ENCODE results near the gene EPB41L2. TPM values are rescaled to one million over a fixed set of nuclear protein-coding genes. Genes with fewer than 3 reads are reported as not detected.

Gene EPB41L2
- total and polyA plus RNA-seq, 4 experiments from 2014 or later: 3.3 to 24.3 (median 12.7) TPM

DNA sequence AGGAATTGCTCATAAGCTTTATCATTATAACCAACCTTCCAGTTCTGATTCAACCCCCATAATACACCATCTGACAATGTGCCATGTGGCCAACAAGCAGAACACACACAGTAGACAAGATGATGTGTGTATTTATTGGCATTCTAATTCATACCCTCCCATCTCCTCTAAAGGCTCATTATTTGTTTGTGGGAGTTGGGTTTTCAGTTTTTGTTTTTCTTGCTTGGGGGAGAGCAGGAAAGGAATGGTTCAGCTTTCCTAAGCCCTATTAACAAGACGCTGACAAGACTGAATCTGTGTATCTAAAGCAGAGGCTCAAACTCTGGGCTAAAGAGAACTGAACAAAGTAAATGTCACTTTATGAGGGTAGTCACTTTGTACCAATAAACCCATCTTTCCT, 36.8 kb downstream of the EPB41L2 start:
- Mint-ChIP-seq H3K4me3 (no peak overlapping the region), H3K27ac (no peak overlapping the region), H3K4me1 (no peaks in the 10 kb centered on the region), H3K27me3 (no peaks in the 10 kb centered on the region), H3K36me3 (no peaks in the 10 kb centered on the region), H3K9me3 (peaks cover 0 to 2% (median 0%) of the 10 kb centered on the region in 8 donors)
- Histone ChIP-seq H3K4me1 (ENCODE audit: insufficient read depth, low read length) (no peaks in the 10 kb centered on the region), H3K9me3 (ENCODE audit: control insufficient read depth in 1 of 2, low read length in 2 of 2) (no peaks in the 10 kb centered on the region), H3K27me3 (ENCODE audit: insufficient read depth, low read length) (no peaks in the 10 kb centered on the region), H3K4me3 (ENCODE audit: low read length in 2 of 2) (no peak overlapping the region), H3K27ac (ENCODE audit: low read depth, low read length) (no peak overlapping the region), H3K36me3 (ENCODE audit: insufficient read depth, low read length) (no peaks in the 10 kb centered on the region)
- no peak for DNase-seq
- CTCF ChIA-PET (ENCODE audit: partially characterized antibody): no interaction called here
- intact Hi-C loops (cut with micrococcal nuclease): no loop called here
- POLR2A ChIA-PET (ENCODE audit: partially characterized antibody): no interaction called here

DNA sequence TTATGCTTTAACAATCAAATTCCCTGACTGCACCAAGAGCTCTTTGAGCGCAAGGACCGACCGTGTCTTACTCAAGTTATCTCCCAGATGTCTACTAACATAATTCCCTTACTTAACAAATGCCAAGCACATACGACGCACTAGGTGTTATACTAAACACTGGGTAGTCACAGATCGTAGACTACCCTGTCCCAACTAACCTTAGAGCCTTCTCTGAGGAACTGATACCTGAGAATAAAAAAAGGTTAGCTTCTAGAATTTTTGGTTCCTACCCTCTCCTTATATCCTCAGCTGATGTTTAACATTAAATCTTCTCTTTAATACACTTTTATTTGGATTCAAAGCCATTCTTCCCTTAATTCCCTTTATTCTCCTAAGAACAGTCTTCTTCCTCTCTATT, 38.5 kb downstream of the EPB41L2 start:
- H3K27ac ChIP-seq (ENCODE audit: low read depth, low read length): no peak overlapping the region
- Mint-ChIP-seq H3K27me3 (no peaks in the 10 kb centered on the region), H3K9me3 (peaks cover 0 to 2% (median 0%) of the 10 kb centered on the region in 8 donors), H3K27ac (peak overlapping the region in 1 of 7 donors; percentile 6), H3K4me1 (no peaks in the 10 kb centered on the region), H3K36me3 (no peaks in the 10 kb centered on the region), H3K4me3 (no peak overlapping the region)
- intact Hi-C loops (cut with micrococcal nuclease): no loop called here
- H3K36me3 ChIP-seq (ENCODE audit: insufficient read depth, low read length): no peaks in the 10 kb centered on the region
- POLR2A ChIA-PET (ENCODE audit: partially characterized antibody): no interaction called here
- CTCF ChIA-PET (ENCODE audit: partially characterized antibody): no interaction called here
- no peaks in the 10 kb centered on the region for H3K4me1 ChIP-seq (ENCODE audit: insufficient read depth, low read length)
- H3K4me3 ChIP-seq (ENCODE audit: low read length in 2 of 2): no peak overlapping the region
- H3K9me3 ChIP-seq (ENCODE audit: control insufficient read depth in 1 of 2, low read length in 2 of 2): no peaks in the 10 kb centered on the region
- H3K27me3 ChIP-seq (ENCODE audit: insufficient read depth, low read length): no peaks in the 10 kb centered on the region
- no peak for DNase-seq

DNA sequence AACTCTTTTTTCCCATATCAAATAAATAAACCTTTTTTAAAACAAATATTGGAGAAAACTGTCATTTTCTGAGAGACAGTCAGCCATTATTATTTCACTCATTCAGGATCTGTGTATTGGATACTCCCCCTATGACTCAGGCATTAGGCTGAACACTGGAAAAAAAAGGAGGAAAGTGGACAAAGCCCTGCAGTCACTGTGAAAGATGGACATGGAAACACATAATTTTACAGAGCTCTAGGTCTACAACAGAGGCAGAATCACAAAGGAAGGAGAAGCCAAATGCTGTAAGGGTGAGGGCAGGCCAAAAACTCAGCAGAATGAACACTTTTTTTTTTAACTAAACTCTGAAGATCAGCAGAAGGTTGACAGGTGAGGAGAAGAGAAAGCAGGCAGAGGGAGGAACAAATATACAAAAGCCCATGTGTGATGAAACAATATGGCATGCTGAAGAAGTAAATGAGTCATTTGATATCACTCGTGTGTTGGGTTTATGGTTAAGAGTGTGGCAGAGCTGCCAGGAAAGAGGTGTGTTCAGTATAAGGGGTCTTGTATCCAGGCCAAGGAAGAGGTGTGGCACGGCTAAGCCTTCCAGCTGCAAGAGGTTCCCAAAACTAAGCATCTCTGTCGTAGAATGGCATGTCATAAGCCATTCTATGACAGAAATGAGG, 39.1 kb downstream of the EPB41L2 start:
- no peaks in the 10 kb centered on the region for H3K4me1 Mint-ChIP-seq
- H3K27me3 Mint-ChIP-seq: no peaks in the 10 kb centered on the region

DNA sequence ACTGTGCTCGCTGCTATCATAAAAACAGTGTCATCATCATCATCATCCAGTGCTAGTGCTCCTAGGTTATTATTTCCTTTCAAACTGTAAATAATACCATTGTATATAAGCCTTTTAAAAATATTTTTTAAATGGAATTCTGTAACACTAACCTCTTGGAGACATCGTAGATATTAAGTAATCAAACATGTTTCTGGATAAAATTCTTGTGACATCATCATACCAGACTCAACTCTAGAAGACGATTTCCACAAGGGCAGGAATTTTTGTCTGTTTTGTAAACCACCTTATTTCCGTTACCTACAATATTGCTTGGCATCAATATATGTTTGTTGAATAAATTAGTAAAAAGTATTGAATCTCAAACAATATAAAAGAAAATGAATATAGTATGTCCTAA, 40.4 kb downstream of the EPB41L2 start:
- ChIA-PET POLR2A (ENCODE audit: partially characterized antibody) (no interaction called here), CTCF (ENCODE audit: partially characterized antibody) (no interaction called here)
- no peaks in the 10 kb centered on the region for H3K4me1 Mint-ChIP-seq
- no peak overlapping the region for H3K27ac Mint-ChIP-seq
- DNase-seq: no peak
- Histone ChIP-seq H3K4me3 (ENCODE audit: low read length in 2 of 2) (no peak overlapping the region), H3K27ac (ENCODE audit: low read depth, low read length) (no peak overlapping the region), H3K4me1 (ENCODE audit: insufficient read depth, low read length) (no peaks in the 10 kb centered on the region), H3K36me3 (ENCODE audit: insufficient read depth, low read length) (no peaks in the 10 kb centered on the region), H3K9me3 (ENCODE audit: control insufficient read depth in 1 of 2, low read length in 2 of 2) (no peaks in the 10 kb centered on the region), H3K27me3 (ENCODE audit: insufficient read depth, low read length) (no peaks in the 10 kb centered on the region)
- no peaks in the 10 kb centered on the region for H3K36me3 Mint-ChIP-seq
- H3K27me3 Mint-ChIP-seq: no peaks in the 10 kb centered on the region
- intact Hi-C loops (cut with micrococcal nuclease): no loop called here
- no peak overlapping the region for H3K4me3 Mint-ChIP-seq
- peaks cover 0 to 2% (median 0%) of the 10 kb centered on the region in 8 donors for H3K9me3 Mint-ChIP-seq

More for the DNA sequence above, 39.1 kb downstream of the EPB41L2 start:
- no peaks in the 10 kb centered on the region for H3K4me1 ChIP-seq (ENCODE audit: insufficient read depth, low read length)
- DNase-seq: no peak
- H3K9me3 ChIP-seq (ENCODE audit: control insufficient read depth in 1 of 2, low read length in 2 of 2): no peaks in the 10 kb centered on the region
- intact Hi-C loops (cut with micrococcal nuclease): no loop called here
- H3K9me3 Mint-ChIP-seq: peaks cover 0 to 2% (median 0%) of the 10 kb centered on the region in 8 donors
- no peaks in the 10 kb centered on the region for H3K27me3 ChIP-seq (ENCODE audit: insufficient read depth, low read length)
- H3K27ac Mint-ChIP-seq: no peak overlapping the region
- H3K4me3 ChIP-seq (ENCODE audit: low read length in 2 of 2): no peak overlapping the region
- no peak overlapping the region for H3K4me3 Mint-ChIP-seq
- H3K36me3 Mint-ChIP-seq: no peaks in the 10 kb centered on the region
- H3K27ac ChIP-seq (ENCODE audit: low read depth, low read length): no peak overlapping the region
- ChIA-PET CTCF (ENCODE audit: partially characterized antibody) (no interaction called here), POLR2A (ENCODE audit: partially characterized antibody) (interaction anchor here (0.7 kb wide), 1 partner anchor 226 kb away, joined by 4 read pairs; no protein-coding TSS in a partner anchor)
- no peaks in the 10 kb centered on the region for H3K36me3 ChIP-seq (ENCODE audit: insufficient read depth, low read length)

DNA sequence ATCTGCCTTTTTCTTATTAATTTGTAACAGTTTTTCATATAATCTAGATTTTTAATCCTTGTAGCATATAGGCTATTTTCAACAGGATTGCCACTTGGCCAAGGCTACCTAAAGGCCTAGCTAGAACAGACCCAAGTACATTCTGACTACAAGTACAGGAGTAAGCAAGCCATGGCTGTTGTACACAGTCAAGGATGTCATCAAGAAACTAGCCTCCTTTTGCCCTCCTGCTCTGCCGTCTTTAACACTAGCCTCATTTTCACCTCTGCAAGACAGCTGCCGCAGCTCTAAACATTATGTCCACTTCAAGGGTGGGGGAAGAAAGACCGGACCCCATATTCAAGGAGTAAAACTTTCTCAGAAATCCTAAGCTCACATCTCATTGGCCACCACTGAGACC, 45.1 kb downstream of the EPB41L2 start:
- Histone ChIP-seq H3K4me1 (ENCODE audit: insufficient read depth, low read length) (no peaks in the 10 kb centered on the region), H3K27ac (ENCODE audit: low read depth, low read length) (no peak overlapping the region), H3K9me3 (ENCODE audit: control insufficient read depth in 1 of 2, low read length in 2 of 2) (no peaks in the 10 kb centered on the region), H3K4me3 (ENCODE audit: low read length in 2 of 2) (no peak overlapping the region), H3K36me3 (ENCODE audit: insufficient read depth, low read length) (no peaks in the 10 kb centered on the region), H3K27me3 (ENCODE audit: insufficient read depth, low read length) (no peaks in the 10 kb centered on the region)
- Mint-ChIP-seq H3K27ac (no peak overlapping the region), H3K36me3 (no peaks in the 10 kb centered on the region), H3K27me3 (no peaks in the 10 kb centered on the region), H3K9me3 (no peaks in the 10 kb centered on the region), H3K4me1 (peaks cover 0 to 3% (median 0%) of the 10 kb centered on the region in 4 donors), H3K4me3 (no peak overlapping the region)
- ChIA-PET CTCF (ENCODE audit: partially characterized antibody) (no interaction called here), POLR2A (ENCODE audit: partially characterized antibody) (no interaction called here)
- intact Hi-C loops (cut with micrococcal nuclease): no loop called here
- no peak for DNase-seq

DNA sequence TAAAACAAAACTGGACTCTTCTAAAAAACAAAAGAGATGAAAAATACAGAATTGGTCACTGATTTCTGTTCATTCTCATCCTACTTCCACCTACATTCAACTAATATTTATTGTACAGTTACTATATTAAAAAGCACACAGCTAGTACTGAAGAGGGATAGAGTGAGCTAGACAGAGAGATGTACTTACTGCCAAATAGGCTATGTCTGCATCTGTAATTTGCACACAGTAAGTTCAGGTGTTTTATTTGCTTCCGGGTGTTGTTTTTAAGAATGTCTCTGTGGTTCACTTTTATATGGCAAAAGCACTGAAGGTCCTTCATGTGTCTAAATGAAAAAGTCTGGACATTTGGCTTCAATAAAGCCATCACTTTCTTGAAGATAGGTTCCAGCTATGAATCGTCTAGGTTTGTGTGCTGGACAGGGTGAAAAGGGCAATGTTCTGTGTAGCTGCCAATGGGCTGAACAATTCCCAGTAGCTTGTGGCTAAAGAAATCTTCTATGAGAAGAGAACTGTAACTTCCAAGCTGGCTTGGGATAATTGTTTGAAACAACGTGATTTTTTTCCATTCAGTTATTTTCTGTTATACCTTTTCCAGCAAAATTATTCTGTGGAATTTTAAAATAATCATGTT, 47.3 kb downstream of the EPB41L2 start:
- intact Hi-C loops (cut with micrococcal nuclease): no loop called here
- no peak for DNase-seq
- no peak overlapping the region for H3K4me3 ChIP-seq (ENCODE audit: low read length in 2 of 2)
- Mint-ChIP-seq H3K4me1 (peaks cover 0 to 3% (median 0%) of the 10 kb centered on the region in 4 donors), H3K27ac (no peak overlapping the region), H3K27me3 (no peaks in the 10 kb centered on the region), H3K36me3 (peaks cover 0 to 8% of the 10 kb centered on the region in 2 donors), H3K9me3 (peaks cover 0 to 4% (median 1%) of the 10 kb centered on the region in 8 donors), H3K4me3 (no peak overlapping the region)
- ChIA-PET CTCF (ENCODE audit: partially characterized antibody) (interaction anchor here (0.6 kb wide), 1 partner anchor 35 kb away, joined by 3 read pairs; no protein-coding TSS in a partner anchor), POLR2A (ENCODE audit: partially characterized antibody) (no interaction called here)
- no peaks in the 10 kb centered on the region for H3K4me1 ChIP-seq (ENCODE audit: insufficient read depth, low read length)
- no peak overlapping the region for H3K27ac ChIP-seq (ENCODE audit: low read depth, low read length)
- no peaks in the 10 kb centered on the region for H3K27me3 ChIP-seq (ENCODE audit: insufficient read depth, low read length)
- H3K36me3 ChIP-seq (ENCODE audit: insufficient read depth, low read length): no peaks in the 10 kb centered on the region
- H3K9me3 ChIP-seq (ENCODE audit: control insufficient read depth in 1 of 2, low read length in 2 of 2): no peaks in the 10 kb centered on the region

DNA sequence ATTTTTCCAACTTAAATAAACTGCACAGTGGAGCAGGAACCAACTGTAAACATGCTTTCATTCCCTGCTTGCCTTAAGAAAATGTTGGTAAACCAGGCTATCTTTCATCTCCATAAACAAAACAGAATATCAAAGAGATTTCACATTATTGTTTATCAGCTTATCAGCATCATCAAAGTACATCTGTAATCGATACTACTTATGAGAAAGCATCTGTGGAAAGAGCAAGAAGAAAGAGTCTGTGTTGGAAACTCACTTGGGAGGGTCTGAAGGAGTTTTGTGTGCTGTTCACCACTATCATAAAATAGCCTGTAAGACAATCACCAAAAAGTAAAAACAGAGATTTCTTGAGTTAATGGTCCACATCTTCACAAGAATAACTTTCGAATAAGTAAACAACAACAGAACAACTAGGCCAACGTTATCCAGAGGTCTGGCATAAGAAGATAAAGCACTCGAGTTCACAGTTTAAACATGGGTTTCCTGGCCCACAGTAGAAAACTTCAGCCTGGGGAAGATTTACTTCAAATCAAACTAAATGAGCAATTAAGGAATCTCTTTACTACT, 47.9 kb downstream of the EPB41L2 start:
- Mint-ChIP-seq H3K4me1 (peaks cover 0 to 3% (median 0%) of the 10 kb centered on the region in 4 donors), H3K27ac (no peak overlapping the region), H3K9me3 (peaks cover 0 to 7% (median 2%) of the 10 kb centered on the region in 8 donors), H3K4me3 (no peak overlapping the region), H3K36me3 (peaks cover 0 to 9% of the 10 kb centered on the region in 2 donors), H3K27me3 (no peaks in the 10 kb centered on the region)
- Histone ChIP-seq H3K36me3 (ENCODE audit: insufficient read depth, low read length) (no peaks in the 10 kb centered on the region), H3K27ac (ENCODE audit: low read depth, low read length) (no peak overlapping the region), H3K9me3 (ENCODE audit: control insufficient read depth in 1 of 2, low read length in 2 of 2) (no peaks in the 10 kb centered on the region), H3K27me3 (ENCODE audit: insufficient read depth, low read length) (no peaks in the 10 kb centered on the region), H3K4me3 (ENCODE audit: low read length in 2 of 2) (no peak overlapping the region), H3K4me1 (ENCODE audit: insufficient read depth, low read length) (no peaks in the 10 kb centered on the region)
- ChIA-PET CTCF (ENCODE audit: partially characterized antibody) (no interaction called here), POLR2A (ENCODE audit: partially characterized antibody) (no interaction called here)
- no peak for DNase-seq
- intact Hi-C loops (cut with micrococcal nuclease): no loop called here

Data from CD4-positive, alpha-beta memory T cell (primary cell).